Tibial artery (tissue), 4 donors: ENCODE results near the gene DDX1.
"Not testable (repeated sequence)": the region's sequence is repeated elsewhere in the genome, so short reads cannot be mapped to it uniquely, and the experiment has no call there.

Source experiments
- DNase-seq, 2 donors: peaks; one replicate each; pipeline ENCODE4 v3.0.0-alpha.2; 2019
- H3K27ac ChIP-seq, 2 donors: fragments of 200-600 bp; sonication (generic) in 1 of 2; 1 replicate in 1 of 2; 2 replicates in 1 of 2; pipeline ENCODE4 v1.5.1; 2018 to 2019; ENCODE audit warnings: mild to moderate bottlenecking in 1 of 2
- H3K27me3 ChIP-seq, 2 donors: fragments of 200-600 bp; sonication (generic) in 1 of 2; one replicate each; pipeline versions ENCODE4 v1.5.1 to v1.6.0; 2016 to 2019
- H3K36me3 ChIP-seq, 3 donors: fragments of 200-600 bp; sonication (generic) in 2 of 3; one replicate each; pipeline ENCODE4 v1.5.1; 2016 to 2019; ENCODE audit warnings: mild to moderate bottlenecking in 2 of 3
- H3K4me1 ChIP-seq, 4 donors: fragments of 200-600 bp; sonication (generic) in 2 of 4; 1 replicate in 3 of 4; 2 replicates in 1 of 4; pipeline ENCODE4 v1.5.1; 2016 to 2019
- H3K4me3 ChIP-seq, 2 donors: fragments of 200-600 bp; sonication (generic) in 1 of 2; 1 replicate in 1 of 2; 2 replicates in 1 of 2; pipeline ENCODE4 v1.5.1; 2018 to 2019; ENCODE audit warnings: mild to moderate bottlenecking in 2 of 2
- H3K9me3 ChIP-seq, 3 donors: fragments of 200-600 bp; sonication (generic) in 1 of 3; one replicate each; pipeline ENCODE4 v1.5.1; 2016 to 2019
- CTCF ChIP-seq, 2 experiments: fragments of 200-600 bp in 1 of 2; fragments of 450-650 bp in 1 of 2; IDR thresholded peaks; one replicate each; pipeline ENCODE4 v1.5.1; 2017 to 2019; ENCODE audit warnings: antibody characterized with exemption in 2 of 2, mild to moderate bottlenecking in 1 of 2, moderate library complexity in 1 of 2
- intact Hi-C: fragments of 100-400 bp; cut with DNase I; formaldehyde crosslinking; loops from one replicate; pipeline ENCODE4 v1.15.0; 2023; ENCODE audit warnings: low total_unique reads

DDX1 gene

GRCh38 chr2:15679386-15679924 is 87.8 kb downstream of the DDX1 start:
- Histone ChIP-seq H3K4me1 (no peaks in the 10 kb centered on the region), H3K9me3 (no peaks in the 10 kb centered on the region), H3K27ac (no peak overlapping the region), H3K27me3 (no peaks in the 10 kb centered on the region), H3K4me3 (no peak overlapping the region), H3K36me3 (no peaks in the 10 kb centered on the region)
- no peak for DNase-seq
- TF ChIP-seq CTCF (IDR thresholded peaks at IDR 0.05), result no peak
- intact Hi-C loops, result no loop called here

GRCh38 chr2:15680132-15680531 is 88.5 kb downstream of the DDX1 start:
- H3K4me3 ChIP-seq, H3K4me1 ChIP-seq, H3K9me3 ChIP-seq, H3K27me3 ChIP-seq, DNase-seq, H3K36me3 ChIP-seq, intact Hi-C loops, H3K27ac ChIP-seq: not testable (repeated sequence)
